ENCODE measurements around the gene SPDYC. TPM values are rescaled to one million over a fixed set of nuclear protein-coding genes. Genes with fewer than 3 reads are reported as not detected.

Gene SPDYC
- total and polyA plus RNA-seq, 2 of the 13 experiments (the other 11 are each of a cell fraction or from before 2014, with no cell fraction given): 0.15 to 0.33 TPM

DNA sequence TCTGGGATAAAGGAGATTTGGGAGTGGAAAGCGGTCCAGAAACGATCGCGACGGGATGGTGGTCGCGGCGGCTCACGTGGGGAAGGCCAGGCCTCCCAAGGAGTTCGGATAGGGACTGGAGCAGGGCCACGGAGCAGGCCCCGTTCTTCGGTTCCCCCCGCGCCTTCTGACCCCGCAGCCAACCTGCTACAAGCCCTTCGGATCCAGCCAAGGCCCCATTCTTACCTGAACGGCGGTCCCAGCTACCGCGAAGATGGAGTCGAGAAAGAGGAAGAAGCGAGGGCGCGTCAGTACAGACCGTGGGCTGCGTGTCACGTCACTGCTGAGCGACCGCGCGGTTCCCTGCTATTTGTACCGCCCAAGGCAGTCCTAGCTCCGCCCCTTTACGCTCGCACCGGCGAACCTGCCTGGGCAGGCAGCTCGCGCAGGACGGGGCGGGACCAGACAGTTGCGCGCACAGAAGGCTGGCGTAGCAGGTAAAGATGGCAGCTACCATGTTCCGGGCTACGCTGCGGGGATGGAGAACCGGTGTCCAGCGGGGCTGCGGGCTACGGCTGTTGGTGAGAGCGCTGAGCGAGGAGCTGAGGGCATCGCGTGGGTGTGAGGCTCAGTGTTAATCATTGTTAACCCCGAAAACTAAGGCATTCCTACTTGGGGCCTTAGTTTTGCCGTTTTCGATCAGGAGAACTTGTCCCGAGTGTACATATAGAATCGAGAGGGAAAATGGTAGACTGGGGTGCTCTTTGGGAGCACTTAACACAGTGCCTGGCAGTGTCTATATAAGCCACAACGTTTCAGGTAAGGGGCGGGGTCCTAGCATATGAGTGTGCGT is 48.0 kb upstream of the SPDYC start, which contains the start of the genes FAU and MRPL49 (continued):
- TF ChIP-seq, protein P1, sequence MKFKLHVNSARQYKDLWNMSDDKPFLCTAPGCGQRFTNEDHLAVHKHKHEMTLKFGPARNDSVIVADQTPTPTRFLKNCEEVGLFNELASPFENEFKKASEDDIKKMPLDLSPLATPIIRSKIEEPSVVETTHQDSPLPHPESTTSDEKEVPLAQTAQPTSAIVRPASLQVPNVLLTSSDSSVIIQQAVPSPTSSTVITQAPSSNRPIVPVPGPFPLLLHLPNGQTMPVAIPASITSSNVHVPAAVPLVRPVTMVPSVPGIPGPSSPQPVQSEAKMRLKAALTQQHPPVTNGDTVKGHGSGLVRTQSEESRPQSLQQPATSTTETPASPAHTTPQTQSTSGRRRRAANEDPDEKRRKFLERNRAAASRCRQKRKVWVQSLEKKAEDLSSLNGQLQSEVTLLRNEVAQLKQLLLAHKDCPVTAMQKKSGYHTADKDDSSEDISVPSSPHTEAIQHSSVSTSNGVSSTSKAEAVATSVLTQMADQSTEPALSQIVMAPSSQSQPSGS (CRISPR knock-in tag; IDR thresholded peaks at IDR 0.05): peak; percentile 68; the same call in 1 of the 2 replicates
- no peak for TF ChIP-seq RFXANK (CRISPR knock-in tag; IDR thresholded peaks at IDR 0.05)
- peak; percentile 99 for TF ChIP-seq TAF1 (CRISPR knock-in tag; IDR thresholded peaks at IDR 0.05)
- TF ChIP-seq PHF8 (CRISPR knock-in tag; IDR thresholded peaks at IDR 0.05): peak; percentile 87
- TF ChIP-seq, protein P2, sequence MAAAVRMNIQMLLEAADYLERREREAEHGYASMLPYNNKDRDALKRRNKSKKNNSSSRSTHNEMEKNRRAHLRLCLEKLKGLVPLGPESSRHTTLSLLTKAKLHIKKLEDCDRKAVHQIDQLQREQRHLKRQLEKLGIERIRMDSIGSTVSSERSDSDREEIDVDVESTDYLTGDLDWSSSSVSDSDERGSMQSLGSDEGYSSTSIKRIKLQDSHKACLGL (CRISPR knock-in tag; IDR thresholded peaks at IDR 0.05): peak; percentile 60; the same call in 1 of the 2 replicates
- TF ChIP-seq, protein P3, sequence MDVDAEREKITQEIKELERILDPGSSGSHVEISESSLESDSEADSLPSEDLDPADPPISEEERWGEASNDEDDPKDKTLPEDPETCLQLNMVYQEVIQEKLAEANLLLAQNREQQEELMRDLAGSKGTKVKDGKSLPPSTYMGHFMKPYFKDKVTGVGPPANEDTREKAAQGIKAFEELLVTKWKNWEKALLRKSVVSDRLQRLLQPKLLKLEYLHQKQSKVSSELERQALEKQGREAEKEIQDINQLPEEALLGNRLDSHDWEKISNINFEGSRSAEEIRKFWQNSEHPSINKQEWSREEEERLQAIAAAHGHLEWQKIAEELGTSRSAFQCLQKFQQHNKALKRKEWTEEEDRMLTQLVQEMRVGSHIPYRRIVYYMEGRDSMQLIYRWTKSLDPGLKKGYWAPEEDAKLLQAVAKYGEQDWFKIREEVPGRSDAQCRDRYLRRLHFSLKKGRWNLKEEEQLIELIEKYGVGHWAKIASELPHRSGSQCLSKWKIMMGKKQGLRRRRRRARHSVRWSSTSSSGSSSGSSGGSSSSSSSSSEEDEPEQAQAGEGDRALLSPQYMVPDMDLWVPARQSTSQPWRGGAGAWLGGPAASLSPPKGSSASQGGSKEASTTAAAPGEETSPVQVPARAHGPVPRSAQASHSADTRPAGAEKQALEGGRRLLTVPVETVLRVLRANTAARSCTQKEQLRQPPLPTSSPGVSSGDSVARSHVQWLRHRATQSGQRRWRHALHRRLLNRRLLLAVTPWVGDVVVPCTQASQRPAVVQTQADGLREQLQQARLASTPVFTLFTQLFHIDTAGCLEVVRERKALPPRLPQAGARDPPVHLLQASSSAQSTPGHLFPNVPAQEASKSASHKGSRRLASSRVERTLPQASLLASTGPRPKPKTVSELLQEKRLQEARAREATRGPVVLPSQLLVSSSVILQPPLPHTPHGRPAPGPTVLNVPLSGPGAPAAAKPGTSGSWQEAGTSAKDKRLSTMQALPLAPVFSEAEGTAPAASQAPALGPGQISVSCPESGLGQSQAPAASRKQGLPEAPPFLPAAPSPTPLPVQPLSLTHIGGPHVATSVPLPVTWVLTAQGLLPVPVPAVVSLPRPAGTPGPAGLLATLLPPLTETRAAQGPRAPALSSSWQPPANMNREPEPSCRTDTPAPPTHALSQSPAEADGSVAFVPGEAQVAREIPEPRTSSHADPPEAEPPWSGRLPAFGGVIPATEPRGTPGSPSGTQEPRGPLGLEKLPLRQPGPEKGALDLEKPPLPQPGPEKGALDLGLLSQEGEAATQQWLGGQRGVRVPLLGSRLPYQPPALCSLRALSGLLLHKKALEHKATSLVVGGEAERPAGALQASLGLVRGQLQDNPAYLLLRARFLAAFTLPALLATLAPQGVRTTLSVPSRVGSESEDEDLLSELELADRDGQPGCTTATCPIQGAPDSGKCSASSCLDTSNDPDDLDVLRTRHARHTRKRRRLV (CRISPR knock-in tag; IDR thresholded peaks at IDR 0.05): peak; percentile 52; the same call in 1 of the 2 replicates
- no peak for TF ChIP-seq ZNF616 (CRISPR knock-in tag; IDR thresholded peaks at IDR 0.05; ENCODE audit: low read depth)
- 0 out of 2 replicates have a peak, but pooled peaks have one; percentile 63 for TF ChIP-seq ZNF550 (CRISPR knock-in tag; IDR thresholded peaks at IDR 0.05; ENCODE audit: borderline replicate concordance)
- no peak for TF ChIP-seq MBD4 (IDR thresholded peaks at IDR 0.05; ENCODE audit: borderline replicate concordance, low read length)
- TF ChIP-seq TAF15 (IDR thresholded peaks at IDR 0.05; ENCODE audit: low read depth, low read length, poor library complexity, severe bottlenecking): peak; percentile 44
- peak; percentile 30; the same call in 1 of the 2 replicates for TF ChIP-seq CAMTA2 (CRISPR knock-in tag; IDR thresholded peaks at IDR 0.05; ENCODE audit: borderline replicate concordance)
- TF ChIP-seq ZNF343 (CRISPR knock-in tag; IDR thresholded peaks at IDR 0.05): peak; percentile 80; the same call in 1 of the 2 replicates
- TF ChIP-seq ZNF777 (CRISPR knock-in tag; IDR thresholded peaks at IDR 0.05): peak; percentile 65
- no peak; the same call in 1 of the 2 replicates for TF ChIP-seq REL (CRISPR knock-in tag; conservative IDR thresholded peaks at IDR 0.05)
- peak; percentile 80 for TF ChIP-seq MED8 (CRISPR knock-in tag; IDR thresholded peaks at IDR 0.05; ENCODE audit: insufficient replicate concordance)
- TF ChIP-seq MEF2D (CRISPR knock-in tag; IDR thresholded peaks at IDR 0.05): peak; percentile 91
- peak; percentile 28 for TF ChIP-seq ZNF781 (CRISPR knock-in tag; IDR thresholded peaks at IDR 0.05; ENCODE audit: borderline replicate concordance, not compliant biosample characterization)
- TF ChIP-seq ZNF768 (CRISPR knock-in tag; IDR thresholded peaks at IDR 0.05): peak; percentile 53; the same call in 1 of the 2 replicates
- peak; percentile 23; the same call in 1 of the 2 replicates for TF ChIP-seq ZSCAN9 (CRISPR knock-in tag; IDR thresholded peaks at IDR 0.05; ENCODE audit: borderline replicate concordance)
- TF ChIP-seq, protein P4, sequence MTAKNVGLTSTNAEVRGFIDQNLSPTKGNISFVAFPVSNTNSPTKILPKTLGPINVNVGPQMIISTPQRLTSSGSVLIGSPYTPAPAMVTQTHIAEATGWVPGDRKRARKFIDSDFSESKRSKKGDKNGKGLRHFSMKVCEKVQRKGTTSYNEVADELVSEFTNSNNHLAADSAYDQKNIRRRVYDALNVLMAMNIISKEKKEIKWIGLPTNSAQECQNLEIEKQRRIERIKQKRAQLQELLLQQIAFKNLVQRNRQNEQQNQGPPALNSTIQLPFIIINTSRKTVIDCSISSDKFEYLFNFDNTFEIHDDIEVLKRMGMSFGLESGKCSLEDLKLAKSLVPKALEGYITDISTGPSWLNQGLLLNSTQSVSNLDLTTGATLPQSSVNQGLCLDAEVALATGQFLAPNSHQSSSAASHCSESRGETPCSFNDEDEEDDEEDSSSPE (CRISPR knock-in tag; IDR thresholded peaks at IDR 0.05): peak; percentile 76
- no peak for TF ChIP-seq ZNF101 (CRISPR knock-in tag; IDR thresholded peaks at IDR 0.05; ENCODE audit: borderline replicate concordance, low read depth)

Measured in HepG2 (cell line).